Hepatocyte (in vitro differentiated cells): Measurements from ENCODE around the gene AQP1. TPM values are rescaled to one million over a fixed set of nuclear protein-coding genes. Genes with fewer than 3 reads are reported as not detected.

Experiments used
- DNase-seq: peaks from one replicate; pipeline ENCODE4 v3.0.0-alpha.2; 2016; ENCODE audit warnings: low spot score
- H2AFZ ChIP-seq: fragments of 200-600 bp; sonication (generic); 2 replicates; pipeline ENCODE4 v1.6.0; 2016; ENCODE audit warnings: antibody characterized with exemption, mild to moderate bottlenecking
- H3K27ac ChIP-seq: fragments of 200-600 bp; sonication (generic); 2 replicates; pipeline ENCODE4 v1.5.1; 2016; ENCODE audit warnings: mild to moderate bottlenecking
- H3K27me3 ChIP-seq: fragments of 200-600 bp; sonication (generic); 2 replicates; pipeline ENCODE4 v1.6.1; 2016
- H3K36me3 ChIP-seq: fragments of 200-600 bp; sonication (generic); replicated peaks from 2 replicates; pipeline ENCODE4 v1.5.1; 2016; ENCODE audit warnings: low read depth; ENCODE audit not compliant: insufficient read depth
- H3K4me1 ChIP-seq: fragments of 200-600 bp; sonication (generic); 2 replicates; pipeline ENCODE4 v1.5.1; 2016; ENCODE audit warnings: mild to moderate bottlenecking, moderate library complexity; ENCODE audit not compliant: insufficient read depth
- H3K4me2 ChIP-seq: fragments of 200-600 bp; sonication (generic); 2 replicates; pipeline ENCODE4 v1.6.0; 2016
- H3K4me3 ChIP-seq: fragments of 200-600 bp; sonication (generic); 2 replicates; pipeline ENCODE4 v1.5.1; 2016; ENCODE audit warnings: mild to moderate bottlenecking
- H3K79me2 ChIP-seq: fragments of 200-600 bp; sonication (generic); 2 replicates; pipeline ENCODE4 v1.6.0; 2017; ENCODE audit warnings: mild to moderate bottlenecking
- H3K9me2 ChIP-seq: fragments of 200-600 bp; sonication (generic); replicated peaks from 2 replicates; pipeline ENCODE4 v1.6.0; 2017; ENCODE audit warnings: mild to moderate bottlenecking; ENCODE audit not compliant: insufficient read depth
- H3K9me3 ChIP-seq: fragments of 200-600 bp; sonication (generic); 2 replicates; pipeline ENCODE4 v1.5.1; 2016; ENCODE audit warnings: low read depth, mild to moderate bottlenecking
- H4K20me1 ChIP-seq: fragments of 200-600 bp; sonication (generic); 2 replicates; pipeline ENCODE4 v1.6.0; 2016; ENCODE audit warnings: mild to moderate bottlenecking; ENCODE audit not compliant: insufficient read depth, poor library complexity, severe bottlenecking
- EZH2 ChIP-seq: fragments of 200-600 bp; sonication (generic); IDR thresholded peaks from 2 replicates; pipeline ENCODE4 v1.6.1; 2016; ENCODE audit warnings: antibody characterized with exemption, mild to moderate bottlenecking, borderline replicate concordance
- EZH2phosphoT487 ChIP-seq: fragments of 200-600 bp; sonication (generic); IDR thresholded peaks from one replicate; pipeline ENCODE4 v1.6.1; 2018; ENCODE audit warnings: antibody characterized with exemption, mild to moderate bottlenecking, low read depth, moderate library complexity; ENCODE audit not compliant: unreplicated experiment, severe bottlenecking
- WGBS: methylation state at CpG from one replicate; pipeline ENCODE4 v1.1.6; 2016; ENCODE audit warnings: low lambda C conversion rate; ENCODE audit errors: missing lambda C conversion rate; 5-methylcytosine and 5-hydroxymethylcytosine counted together
- polyA plus RNA-seq: library from polyadenylated mRNA; unstranded; fragments of >200 nt; fragmentation: Nextera tagmentation; extraction: Ambion mirVana; gene quantifications from 2 replicates; pipeline ENCODE4 v1.2.1, GENCODE V29; 2016
- total RNA-seq: library from RNA; depleted of rRNA; stranded (reverse); fragments of >200 nt; gene quantifications from 2 replicates; pipeline ENCODE4 v1.2.3, GENCODE V29; 2014
- TF ChIP-seq, protein P1 (sequence below): fragments of 200-600 bp; sonication (generic); IDR thresholded peaks from 2 replicates; pipeline ENCODE4 v1.5.1; 2016; ENCODE audit warnings: antibody characterized with exemption, mild to moderate bottlenecking; ENCODE audit not compliant: poor library complexity

Gene AQP1
- 92.3 and 124 TPM in 2 replicates for total RNA-seq
- polyA plus RNA-seq, result 183 and 241 TPM in 2 replicates

DNA sequence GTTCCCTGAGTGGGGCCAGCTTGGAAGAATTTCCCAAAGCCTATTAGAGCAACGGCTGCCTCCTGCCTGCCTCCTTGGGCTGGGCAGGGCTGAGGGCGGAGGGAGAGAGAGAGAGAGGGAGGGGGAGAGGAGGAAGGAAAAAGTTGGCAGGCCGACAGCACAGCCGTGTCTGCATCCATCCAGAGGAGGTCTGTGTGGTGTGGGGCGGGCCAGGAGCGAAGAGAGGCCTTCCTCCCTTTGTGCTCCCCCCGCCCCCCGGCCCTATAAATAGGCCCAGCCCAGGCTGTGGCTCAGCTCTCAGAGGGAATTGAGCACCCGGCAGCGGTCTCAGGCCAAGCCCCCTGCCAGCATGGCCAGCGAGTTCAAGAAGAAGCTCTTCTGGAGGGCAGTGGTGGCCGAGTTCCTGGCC, at the start of gene AQP1:
AQP1 (plus strand) TSS at position 293 of the 409 bp plus-strand sequence; CDS start at position 350, 57 bp downstream.
- WGBS, result 56% methylated on average over 7 of the region's 12 CpGs
- Histone ChIP-seq H3K36me3 (no peaks in the 10 kb centered on the region), H3K79me2 (no peaks in the 10 kb centered on the region), H3K27me3 (no peaks in the 10 kb centered on the region), H4K20me1 (no peaks in the 10 kb centered on the region), H3K4me2 (peak within 1 kb of the TSS; percentile 46), H3K4me3 (no peak within 1 kb of the TSS), H3K4me1 (peaks cover 30% of the 10 kb centered on the region), H3K9me2 (no peaks in the 10 kb centered on the region), H2AFZ (no peak within 1 kb of the TSS), H3K27ac (no peak within 1 kb of the TSS), H3K9me3 (no peaks in the 10 kb centered on the region)
- DNase-seq, result peak; percentile 83
- TF ChIP-seq EZH2phosphoT487 (no peak), EZH2 (no peak)
- TF ChIP-seq, protein P1, sequence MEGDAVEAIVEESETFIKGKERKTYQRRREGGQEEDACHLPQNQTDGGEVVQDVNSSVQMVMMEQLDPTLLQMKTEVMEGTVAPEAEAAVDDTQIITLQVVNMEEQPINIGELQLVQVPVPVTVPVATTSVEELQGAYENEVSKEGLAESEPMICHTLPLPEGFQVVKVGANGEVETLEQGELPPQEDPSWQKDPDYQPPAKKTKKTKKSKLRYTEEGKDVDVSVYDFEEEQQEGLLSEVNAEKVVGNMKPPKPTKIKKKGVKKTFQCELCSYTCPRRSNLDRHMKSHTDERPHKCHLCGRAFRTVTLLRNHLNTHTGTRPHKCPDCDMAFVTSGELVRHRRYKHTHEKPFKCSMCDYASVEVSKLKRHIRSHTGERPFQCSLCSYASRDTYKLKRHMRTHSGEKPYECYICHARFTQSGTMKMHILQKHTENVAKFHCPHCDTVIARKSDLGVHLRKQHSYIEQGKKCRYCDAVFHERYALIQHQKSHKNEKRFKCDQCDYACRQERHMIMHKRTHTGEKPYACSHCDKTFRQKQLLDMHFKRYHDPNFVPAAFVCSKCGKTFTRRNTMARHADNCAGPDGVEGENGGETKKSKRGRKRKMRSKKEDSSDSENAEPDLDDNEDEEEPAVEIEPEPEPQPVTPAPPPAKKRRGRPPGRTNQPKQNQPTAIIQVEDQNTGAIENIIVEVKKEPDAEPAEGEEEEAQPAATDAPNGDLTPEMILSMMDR, result no peak

DNA sequence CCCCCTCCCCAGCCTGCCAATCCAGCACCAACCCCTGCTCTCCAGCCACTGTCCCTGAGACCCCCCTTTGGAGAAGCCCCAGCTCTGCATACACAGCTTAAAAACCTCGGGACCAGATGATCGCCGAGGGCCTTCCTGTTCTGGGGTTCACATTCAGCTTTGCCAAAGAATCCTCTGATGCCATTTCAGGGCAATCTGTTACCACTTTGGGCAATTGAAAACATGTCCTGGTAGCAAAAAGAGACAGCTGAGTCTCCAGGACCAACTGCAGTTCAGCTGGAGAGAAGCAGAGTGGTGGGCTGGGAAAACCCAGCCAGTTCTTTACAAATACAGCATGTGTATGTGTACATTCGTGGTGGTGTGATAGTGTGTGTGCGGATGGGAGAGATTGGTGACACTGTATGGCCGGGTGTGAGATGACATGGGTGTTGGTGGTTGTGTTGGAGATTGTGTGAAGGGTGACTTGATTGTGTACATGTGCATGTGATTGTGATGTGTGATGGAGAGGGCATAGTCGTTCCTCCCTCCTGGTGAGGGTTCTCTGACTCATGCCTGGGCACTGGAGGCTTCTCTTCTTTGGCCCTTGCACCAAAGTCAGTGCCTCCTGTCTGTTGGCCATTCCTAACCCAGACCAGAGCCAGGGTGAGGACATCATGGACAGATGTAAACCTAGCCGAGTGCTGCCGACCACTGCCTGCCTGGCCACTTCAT, 48.5 kb upstream of the AQP1 start:
- Histone ChIP-seq H3K9me2 (no peaks in the 10 kb centered on the region), H3K79me2 (no peaks in the 10 kb centered on the region), H3K4me3 (no peak overlapping the region), H4K20me1 (no peaks in the 10 kb centered on the region), H3K36me3 (no peaks in the 10 kb centered on the region), H3K9me3 (no peaks in the 10 kb centered on the region), H3K4me2 (no peak overlapping the region), H3K27me3 (no peaks in the 10 kb centered on the region), H3K4me1 (no peaks in the 10 kb centered on the region), H2AFZ (no peak overlapping the region), H3K27ac (no peak overlapping the region)
- DNase-seq, result no peak
- TF ChIP-seq EZH2phosphoT487 (no peak), EZH2 (no peak)
- TF ChIP-seq, protein P1, result no peak
- WGBS, result 77% methylated on average over 9 of the region's 9 CpGs

DNA sequence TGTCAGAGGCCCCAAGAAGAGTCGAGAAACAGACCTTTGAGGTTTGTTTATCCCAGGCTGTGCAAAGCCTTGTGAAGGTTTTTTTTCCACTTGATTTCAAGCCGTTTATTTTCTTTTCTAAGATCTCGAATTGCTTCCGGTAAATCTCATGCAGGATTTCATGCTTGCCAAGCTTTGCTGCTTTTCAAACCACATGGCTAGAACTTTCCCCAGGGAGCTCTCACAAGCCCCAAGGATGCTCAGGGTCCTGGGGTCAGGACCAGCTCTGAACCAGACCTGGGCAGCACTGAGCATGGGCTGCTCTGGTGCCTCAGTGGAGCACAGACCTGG, 48.0 kb upstream of the AQP1 start:
- H3K27ac ChIP-seq, result no peak overlapping the region
- H3K4me3 ChIP-seq, result no peak overlapping the region
- H2AFZ ChIP-seq, result no peak overlapping the region
- no peaks in the 10 kb centered on the region for H3K27me3 ChIP-seq
- H3K4me1 ChIP-seq, result no peaks in the 10 kb centered on the region
- no peaks in the 10 kb centered on the region for H3K9me2 ChIP-seq
- H3K9me3 ChIP-seq, result no peaks in the 10 kb centered on the region
- no peak overlapping the region for H3K4me2 ChIP-seq
- no peak for DNase-seq
- no peaks in the 10 kb centered on the region for H3K36me3 ChIP-seq
- TF ChIP-seq EZH2phosphoT487, result no peak
- TF ChIP-seq, protein P1, result no peak
- TF ChIP-seq EZH2, result no peak
- no peaks in the 10 kb centered on the region for H4K20me1 ChIP-seq
- H3K79me2 ChIP-seq, result no peaks in the 10 kb centered on the region
- WGBS, result 60% methylated on average over 4 of the region's 4 CpGs
